Karpas-422 (cell line): ENCODE data around the gene GCC1. TPM values are rescaled to one million over a fixed set of nuclear protein-coding genes. Genes with fewer than 3 reads are reported as not detected.

Experiments
- DNase-seq: peaks from one replicate; pipeline ENCODE4 v3.0.0-alpha.2; 2015
- H2AFZ ChIP-seq: fragments of 200-600 bp; sonication (generic); 2 replicates; pipeline ENCODE4 v1.6.1; 2014; ENCODE audit warnings: antibody characterized with exemption, low read length, mixed read lengths
- H3K27ac ChIP-seq: fragments of 200-600 bp; sonication (generic); 2 replicates; pipeline ENCODE4 v1.5.1; 2014; ENCODE audit warnings: mild to moderate bottlenecking, low read length, moderate library complexity
- H3K27me3 ChIP-seq: fragments of 200-600 bp; sonication (generic); 2 replicates; pipeline ENCODE4 v1.6.1; 2014; ENCODE audit warnings: low read length, mixed read lengths
- H3K36me3 ChIP-seq: fragments of 200-600 bp; sonication (generic); 2 replicates; pipeline ENCODE4 v1.6.1; 2014; ENCODE audit warnings: low read length, mixed read lengths; ENCODE audit not compliant: insufficient read depth
- H3K4me1 ChIP-seq: fragments of 200-600 bp; sonication (generic); 2 replicates; pipeline ENCODE4 v1.6.1; 2014; ENCODE audit warnings: mild to moderate bottlenecking, low read length, mixed read lengths
- H3K4me2 ChIP-seq: fragments of 200-600 bp; sonication (generic); 2 replicates; pipeline ENCODE4 v1.6.1; 2014; ENCODE audit warnings: low read length, low read depth, mild to moderate bottlenecking; ENCODE audit not compliant: poor library complexity, severe bottlenecking
- H3K4me3 ChIP-seq: fragments of 200-600 bp; sonication (generic); 2 replicates; pipeline ENCODE4 v1.5.1; 2014; ENCODE audit warnings: mild to moderate bottlenecking, antibody characterized with exemption, low read length, mixed read lengths
- H3K79me2 ChIP-seq: fragments of 200-600 bp; sonication (generic); 2 replicates; pipeline ENCODE4 v1.6.1; 2014; ENCODE audit warnings: mild to moderate bottlenecking, low read length, mixed read lengths
- H3K9ac ChIP-seq: fragments of 200-600 bp; sonication (generic); 2 replicates; pipeline ENCODE4 v1.6.0; 2014; ENCODE audit warnings: low read length
- H3K9me2 ChIP-seq: fragments of 200-600 bp; sonication (generic), shearing (Covaris generic); replicated peaks from 2 replicates; pipeline ENCODE4 v1.6.0; 2014; ENCODE audit warnings: mild to moderate bottlenecking, low read length, moderate library complexity; ENCODE audit not compliant: insufficient read depth
- H3K9me3 ChIP-seq: fragments of 300-700, 200-600 bp; sonication (generic); 2 replicates; pipeline ENCODE4 v1.6.1; 2014; ENCODE audit warnings: low read length, mixed read lengths
- H4K20me1 ChIP-seq: fragments of 200-600 bp; sonication (generic); 2 replicates; pipeline ENCODE4 v1.6.1; 2014; ENCODE audit warnings: mild to moderate bottlenecking, antibody characterized with exemption, low read length, low read depth; ENCODE audit not compliant: insufficient read depth
- total RNA-seq: library from RNA; depleted of rRNA; stranded (reverse); fragments of >200 nt; shearing (Covaris generic); gene quantifications from 2 replicates; pipeline ENCODE4 v1.2.3, GENCODE V29; 2014; ENCODE audit warnings: low replicate concordance

The GCC1 gene
- total RNA-seq, 1 experiment from 2014 or later: 6.8 TPM

GRCh38 chr7:127618775-127619174, 33.4 kb upstream of the GCC1 start:
- DNase-seq: no peak
- no peak overlapping the region for H2AFZ ChIP-seq
- no peaks in the 10 kb centered on the region for H3K79me2 ChIP-seq
- no peaks in the 10 kb centered on the region for H3K36me3 ChIP-seq
- H3K4me2 ChIP-seq: no peak overlapping the region
- H3K4me3 ChIP-seq: no peak overlapping the region
- no peak overlapping the region for H3K9ac ChIP-seq
- no peaks in the 10 kb centered on the region for H3K9me3 ChIP-seq
- no peaks in the 10 kb centered on the region for H3K9me2 ChIP-seq
- no peaks in the 10 kb centered on the region for H3K4me1 ChIP-seq
- H4K20me1 ChIP-seq: no peaks in the 10 kb centered on the region
- H3K27me3 ChIP-seq: 0 out of 2 replicates have a peak, but pooled peaks cover 2% of the 10 kb centered on the region
- no peak overlapping the region for H3K27ac ChIP-seq

- H2AFZ ChIP-seq: no peak within 1 kb of the TSS
- H3K27me3 ChIP-seq: no peaks in the 10 kb centered on the region
- no peak within 1 kb of the TSS for H3K9ac ChIP-seq
- H4K20me1 ChIP-seq: no peaks in the 10 kb centered on the region
- no peak for DNase-seq
- H3K9me3 ChIP-seq: no peaks in the 10 kb centered on the region
- H3K9me2 ChIP-seq: no peaks in the 10 kb centered on the region
- no peak within 1 kb of the TSS for H3K4me3 ChIP-seq
- no peaks in the 10 kb centered on the region for H3K4me1 ChIP-seq
- no peaks in the 10 kb centered on the region for H3K79me2 ChIP-seq
- no peak within 1 kb of the TSS for H3K4me2 ChIP-seq
- H3K27ac ChIP-seq: no peak within 1 kb of the TSS
- no peaks in the 10 kb centered on the region for H3K36me3 ChIP-seq
Observed at GRCh38 chr7:127618042-127618441, 32.6 kb upstream of the GCC1 start, which contains the start of gene PAX4. PAX4 (minus strand) TSS chr7:127618142; CDS start chr7:127615928, 2,214 bp downstream.

- Histone ChIP-seq H3K4me1 (no peaks in the 10 kb centered on the region), H3K79me2 (no peaks in the 10 kb centered on the region), H2AFZ (no peak overlapping the region), H3K9me2 (no peaks in the 10 kb centered on the region), H3K27me3 (no peaks in the 10 kb centered on the region), H3K27ac (no peak overlapping the region), H3K36me3 (no peaks in the 10 kb centered on the region), H3K4me2 (no peak overlapping the region), H4K20me1 (no peaks in the 10 kb centered on the region), H3K9me3 (no peaks in the 10 kb centered on the region), H3K4me3 (no peak overlapping the region), H3K9ac (no peak overlapping the region)
- no peak for DNase-seq
Observed at GRCh38 chr7:127616724-127617123, 31.3 kb upstream of the GCC1 start.

GRCh38 chr7:127612263-127612662, 26.9 kb upstream of the GCC1 start:
- no peak overlapping the region for H3K4me3 ChIP-seq
- H4K20me1 ChIP-seq: no peaks in the 10 kb centered on the region
- H3K79me2 ChIP-seq: no peaks in the 10 kb centered on the region
- H3K9ac ChIP-seq: no peak overlapping the region
- H3K27ac ChIP-seq: no peak overlapping the region
- H3K27me3 ChIP-seq: no peaks in the 10 kb centered on the region
- no peaks in the 10 kb centered on the region for H3K9me3 ChIP-seq
- H3K9me2 ChIP-seq: no peaks in the 10 kb centered on the region
- no peak for DNase-seq
- no peak overlapping the region for H3K4me2 ChIP-seq
- H2AFZ ChIP-seq: no peak overlapping the region
- H3K4me1 ChIP-seq: no peaks in the 10 kb centered on the region
- no peaks in the 10 kb centered on the region for H3K36me3 ChIP-seq

- H3K4me2 ChIP-seq: no peak overlapping the region
- no peak overlapping the region for H3K9ac ChIP-seq
- no peak for DNase-seq
- H4K20me1 ChIP-seq: no peaks in the 10 kb centered on the region
- H3K9me2 ChIP-seq: no peaks in the 10 kb centered on the region
- no peaks in the 10 kb centered on the region for H3K4me1 ChIP-seq
- no peak overlapping the region for H3K27ac ChIP-seq
- no peak overlapping the region for H2AFZ ChIP-seq
- H3K79me2 ChIP-seq: no peaks in the 10 kb centered on the region
- no peak overlapping the region for H3K4me3 ChIP-seq
- no peaks in the 10 kb centered on the region for H3K36me3 ChIP-seq
- no peaks in the 10 kb centered on the region for H3K9me3 ChIP-seq
- no peaks in the 10 kb centered on the region for H3K27me3 ChIP-seq
Observed at GRCh38 chr7:127609297-127609696, 23.9 kb upstream of the GCC1 start.

- Histone ChIP-seq H3K36me3 (no peaks in the 10 kb centered on the region), H3K9me3 (no peaks in the 10 kb centered on the region), H3K9me2 (no peaks in the 10 kb centered on the region), H3K9ac (no peak overlapping the region), H3K79me2 (no peaks in the 10 kb centered on the region), H2AFZ (no peak overlapping the region), H3K27ac (no peak overlapping the region), H3K4me3 (no peak overlapping the region), H3K27me3 (no peaks in the 10 kb centered on the region), H3K4me1 (no peaks in the 10 kb centered on the region), H4K20me1 (no peaks in the 10 kb centered on the region), H3K4me2 (no peak overlapping the region)
- no peak for DNase-seq
Observed at GRCh38 chr7:127608446-127608845, 23.1 kb upstream of the GCC1 start.

- Histone ChIP-seq H3K9ac (no peak overlapping the region), H3K9me2 (no peaks in the 10 kb centered on the region), H3K27ac (no peak overlapping the region), H4K20me1 (no peaks in the 10 kb centered on the region), H3K79me2 (no peaks in the 10 kb centered on the region), H3K36me3 (no peaks in the 10 kb centered on the region), H3K4me2 (no peak overlapping the region), H3K9me3 (no peaks in the 10 kb centered on the region), H3K4me1 (no peaks in the 10 kb centered on the region; the same call in 1 of the 2 replicates), H2AFZ (no peak overlapping the region), H3K4me3 (no peak overlapping the region), H3K27me3 (no peaks in the 10 kb centered on the region)
- DNase-seq: no peak
Observed at GRCh38 chr7:127600885-127601284, 15.5 kb upstream of the GCC1 start.

GRCh38 chr7:127598318-127598717, 12.9 kb upstream of the GCC1 start:
- H3K79me2 ChIP-seq: no peaks in the 10 kb centered on the region
- peak; percentile 78 for DNase-seq
- no peaks in the 10 kb centered on the region for H3K9me2 ChIP-seq
- H2AFZ ChIP-seq: no peak overlapping the region; the same call in 1 of the 2 replicates
- H3K4me2 ChIP-seq: no peak overlapping the region
- H3K27ac ChIP-seq: no peak overlapping the region
- no peaks in the 10 kb centered on the region for H4K20me1 ChIP-seq
- H3K4me3 ChIP-seq: no peak overlapping the region
- H3K9me3 ChIP-seq: no peaks in the 10 kb centered on the region
- H3K36me3 ChIP-seq: no peaks in the 10 kb centered on the region
- H3K4me1 ChIP-seq: no peaks in the 10 kb centered on the region; the same call in 1 of the 2 replicates
- H3K27me3 ChIP-seq: no peaks in the 10 kb centered on the region
- no peak overlapping the region for H3K9ac ChIP-seq

GRCh38 chr7:127595737-127596136, 10.3 kb upstream of the GCC1 start:
- H3K9ac ChIP-seq: no peak overlapping the region
- no peak overlapping the region for H3K4me3 ChIP-seq
- H3K9me2 ChIP-seq: no peaks in the 10 kb centered on the region
- no peak overlapping the region for H2AFZ ChIP-seq
- no peaks in the 10 kb centered on the region for H3K9me3 ChIP-seq
- no peaks in the 10 kb centered on the region for H4K20me1 ChIP-seq
- no peak overlapping the region for H3K4me2 ChIP-seq
- no peaks in the 10 kb centered on the region for H3K79me2 ChIP-seq
- H3K27me3 ChIP-seq: no peaks in the 10 kb centered on the region
- no peaks in the 10 kb centered on the region; the same call in 1 of the 2 replicates for H3K4me1 ChIP-seq
- no peak for DNase-seq
- peaks cover 6% of the 10 kb centered on the region for H3K36me3 ChIP-seq
- no peak overlapping the region for H3K27ac ChIP-seq
